NT2/D1 (cell line): ENCODE measurements around the gene MEG3.

Experiments used
- DNase-seq: peaks from one replicate; pipeline ENCODE4 v3.0.0-alpha.2; 2011; ENCODE audit warnings: low read depth, low spot score
- H3K27me3 ChIP-seq: 2 replicates; pipeline ENCODE4 v1.6.0; 2011; ENCODE audit warnings: mild to moderate bottlenecking; ENCODE audit not compliant: insufficient read length, insufficient read depth
- H3K36me3 ChIP-seq: 2 replicates; pipeline ENCODE4 v1.6.1; 2011; ENCODE audit warnings: mild to moderate bottlenecking, low read length, mixed read lengths; ENCODE audit not compliant: insufficient read depth, insufficient read length
- H3K4me1 ChIP-seq: 2 replicates; pipeline ENCODE4 v1.5.1; 2011; ENCODE audit not compliant: insufficient read depth, insufficient read length
- H3K4me3 ChIP-seq: 2 replicates; pipeline ENCODE4 v1.5.1; 2011; ENCODE audit warnings: low read depth; ENCODE audit not compliant: insufficient read length
- H3K9ac ChIP-seq: 2 replicates; pipeline ENCODE4 v1.6.0; 2011; ENCODE audit warnings: low read depth; ENCODE audit not compliant: insufficient read length
- H3K9me3 ChIP-seq: 2 replicates; pipeline ENCODE4 v1.5.1; 2011; ENCODE audit warnings: mild to moderate bottlenecking, low read length; ENCODE audit not compliant: insufficient read depth
- SUZ12 ChIP-seq: IDR thresholded peaks from 2 replicates; pipeline ENCODE4 v1.6.1; 2011; ENCODE audit not compliant: insufficient read length, insufficient read depth; ENCODE audit errors: extremely low read depth
- YY1 ChIP-seq: IDR thresholded peaks from 2 replicates; pipeline ENCODE4 v1.6.1; 2011; ENCODE audit not compliant: insufficient read length, insufficient read depth
- ZNF274 ChIP-seq: IDR thresholded peaks from 2 replicates; pipeline ENCODE4 v1.6.1; 2011; ENCODE audit warnings: mild to moderate bottlenecking, low read depth, low read length

Gene MEG3

GRCh38 chr14:100865682-100866591, 40.0 kb downstream of the MEG3 start:
- no peaks in the 10 kb centered on the region for H3K36me3 ChIP-seq
- H3K9ac ChIP-seq: no peak overlapping the region
- H3K27me3 ChIP-seq: peaks cover 3% of the 10 kb centered on the region
- H3K9me3 ChIP-seq: no peaks in the 10 kb centered on the region
- no peaks in the 10 kb centered on the region for H3K4me1 ChIP-seq
- TF ChIP-seq SUZ12: no peak
- no peak for TF ChIP-seq YY1
- no peak for TF ChIP-seq ZNF274
- no peak overlapping the region for H3K4me3 ChIP-seq
- no peak for DNase-seq

GRCh38 chr14:100866666-100867630, 41.0 kb downstream of the MEG3 start:
- no peak for TF ChIP-seq YY1
- no peak for TF ChIP-seq ZNF274
- no peak for TF ChIP-seq SUZ12
- no peak for DNase-seq
- Histone ChIP-seq H3K36me3 (no peaks in the 10 kb centered on the region), H3K4me1 (no peaks in the 10 kb centered on the region), H3K4me3 (no peak overlapping the region), H3K9ac (no peak overlapping the region), H3K9me3 (no peaks in the 10 kb centered on the region), H3K27me3 (no peaks in the 10 kb centered on the region)

- no peak overlapping the region for H3K9ac ChIP-seq
- no peaks in the 10 kb centered on the region for H3K4me1 ChIP-seq
- DNase-seq: no peak
- H3K27me3 ChIP-seq: no peaks in the 10 kb centered on the region
- H3K9me3 ChIP-seq: no peaks in the 10 kb centered on the region
- TF ChIP-seq SUZ12 (no peak), YY1 (no peak), ZNF274 (no peak)
- H3K36me3 ChIP-seq: no peaks in the 10 kb centered on the region
- H3K4me3 ChIP-seq: no peak overlapping the region
These were observed 41.9 kb downstream of the MEG3 start for GRCh38 chr14:100867631-100868315.

GRCh38 chr14:100868621-100869370, 42.9 kb downstream of the MEG3 start:
- TF ChIP-seq SUZ12 (no peak), YY1 (no peak), ZNF274 (no peak)
- no peak overlapping the region for H3K9ac ChIP-seq
- no peak for DNase-seq
- no peaks in the 10 kb centered on the region for H3K36me3 ChIP-seq
- H3K4me3 ChIP-seq: no peak overlapping the region
- no peaks in the 10 kb centered on the region for H3K27me3 ChIP-seq
- H3K4me1 ChIP-seq: no peaks in the 10 kb centered on the region
- no peaks in the 10 kb centered on the region for H3K9me3 ChIP-seq

- Histone ChIP-seq H3K9me3 (no peaks in the 10 kb centered on the region), H3K27me3 (no peaks in the 10 kb centered on the region), H3K4me3 (no peak overlapping the region), H3K36me3 (no peaks in the 10 kb centered on the region), H3K9ac (no peak overlapping the region), H3K4me1 (no peaks in the 10 kb centered on the region)
- TF ChIP-seq YY1 (no peak), ZNF274 (no peak), SUZ12 (no peak)
- no peak for DNase-seq
These were observed 45.6 kb downstream of the MEG3 start for GRCh38 chr14:100871234-100872186.
